ENCODE results near the gene DND1. TPM values are rescaled to one million over a fixed set of nuclear protein-coding genes. Genes with fewer than 3 reads are reported as not detected.
"Not testable (repeated sequence)": the region's sequence is repeated elsewhere in the genome, so short reads cannot be mapped to it uniquely, and the experiment has no call there.

Gene DND1
- total RNA-seq, 1 donor from 2014 or later = 0.13 TPM

DNA sequence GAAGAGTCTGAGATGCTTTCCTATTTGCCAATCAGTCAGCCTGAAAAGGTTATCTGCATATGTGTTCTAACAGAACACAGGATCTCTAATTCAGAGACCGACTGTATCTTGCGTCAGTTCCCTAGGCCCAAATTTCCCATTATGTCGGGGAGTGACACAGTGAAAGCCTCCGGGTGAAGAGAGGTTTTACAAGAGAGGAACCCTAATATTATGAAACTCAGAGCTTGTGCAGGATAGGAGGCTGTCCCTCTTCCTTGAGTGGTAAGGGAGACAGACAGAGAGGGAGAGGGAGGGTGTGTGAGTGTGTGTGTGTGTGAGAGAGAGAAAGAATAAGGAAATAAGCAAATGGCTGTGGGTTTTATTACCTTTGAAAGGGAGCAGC, 42.3 kb downstream of the DND1 start:
- no peak for DNase-seq (ENCODE audit: low read depth in 2 of 2)

DNA sequence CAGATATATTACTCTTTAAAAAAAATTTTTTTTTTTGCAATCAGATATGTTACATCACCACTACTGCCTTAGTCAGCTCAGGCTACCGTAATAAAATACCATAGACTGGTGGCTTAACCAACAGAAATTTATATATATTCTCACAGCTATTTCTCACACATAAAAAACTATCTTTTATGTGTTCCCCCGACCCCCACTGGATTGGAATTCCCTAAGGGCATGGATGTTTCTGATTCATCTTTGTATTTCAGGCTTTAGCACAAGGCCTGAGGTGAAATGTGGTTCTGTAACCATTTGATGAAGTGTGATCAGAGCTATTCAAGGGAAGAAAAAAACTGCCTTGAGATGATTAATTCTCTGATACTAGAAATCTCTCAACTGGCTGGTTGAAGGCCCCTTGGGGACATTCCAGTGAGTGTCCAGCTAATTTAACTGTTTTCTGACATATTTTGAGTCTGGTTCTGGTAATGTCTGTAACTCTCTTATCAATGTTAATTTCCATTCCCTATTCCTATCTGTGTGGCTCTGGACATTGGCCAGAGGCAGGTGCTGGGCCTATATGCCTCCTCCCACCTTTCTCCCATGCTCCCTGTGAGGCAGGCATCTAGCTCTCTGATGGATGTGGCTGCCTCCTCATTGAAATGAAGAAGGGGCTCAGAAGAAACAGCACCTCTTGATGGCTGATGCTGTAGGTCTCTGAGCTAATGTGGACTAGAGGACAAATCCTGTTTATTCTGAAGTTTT, 42.9 kb downstream of the DND1 start:
- no peak for DNase-seq (ENCODE audit: low read depth in 2 of 2)

DNA sequence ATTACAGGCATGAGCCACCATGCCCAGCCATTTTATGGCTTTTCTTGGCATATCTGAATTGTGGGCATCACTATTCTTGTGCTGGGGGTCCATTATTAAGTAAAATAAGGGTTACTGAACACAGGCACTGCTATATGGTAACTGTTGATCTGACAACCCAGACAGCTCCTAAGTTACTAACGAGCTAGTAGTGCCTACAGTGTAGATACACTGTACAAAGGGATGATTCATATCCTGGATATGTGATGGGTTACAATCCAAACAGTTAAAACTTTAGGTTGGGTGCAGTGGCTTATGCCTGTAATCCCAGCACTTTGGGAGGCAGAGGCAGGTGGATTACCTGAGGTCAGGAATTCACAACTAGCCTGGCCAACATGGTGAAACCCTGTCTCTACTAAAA, 44.7 kb downstream of the DND1 start:
- no peak for DNase-seq (ENCODE audit: low read depth in 2 of 2)

DNA sequence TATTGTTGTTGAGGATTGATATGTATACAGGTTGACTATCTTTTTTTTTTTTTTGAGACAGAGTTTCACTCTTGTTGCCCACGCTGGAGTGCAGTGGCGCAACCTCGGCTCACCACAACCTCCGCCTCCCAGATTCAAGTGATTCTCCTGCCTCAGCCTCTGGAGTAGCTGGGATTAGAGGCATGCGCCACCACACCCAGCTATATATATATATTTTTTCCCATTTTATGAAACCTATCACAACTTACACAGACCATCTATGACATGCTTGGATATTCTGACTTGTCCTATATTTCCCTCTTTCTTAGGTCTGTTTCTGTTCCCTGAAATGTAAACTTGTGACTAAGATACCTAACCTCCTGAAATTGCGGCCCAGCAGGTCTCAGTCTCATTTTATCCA, 45.4 kb downstream of the DND1 start:
- DNase-seq (ENCODE audit: low read depth in 2 of 2) = no peak

DNA sequence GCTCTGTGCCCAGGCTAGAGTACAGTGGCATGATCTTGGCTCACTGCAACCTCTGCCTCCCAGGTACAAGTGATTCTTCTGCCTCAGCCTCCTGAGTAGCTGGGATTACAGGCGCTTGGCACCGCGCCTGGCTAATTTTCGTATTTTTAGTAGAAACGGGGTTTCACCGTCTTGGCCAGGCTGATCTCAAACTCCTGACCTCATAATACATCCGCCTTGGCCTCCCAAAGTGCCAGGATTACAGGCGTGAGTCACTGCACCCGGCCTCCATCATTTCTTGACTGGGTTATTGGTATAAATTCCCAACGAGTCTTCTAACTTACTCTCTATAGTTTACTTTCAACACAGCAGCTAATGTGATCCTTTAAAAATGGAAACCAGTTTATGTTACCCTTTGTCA, 48.5 kb downstream of the DND1 start:
- not testable (repeated sequence) for DNase-seq (ENCODE audit: low read depth in 2 of 2)

DNA sequence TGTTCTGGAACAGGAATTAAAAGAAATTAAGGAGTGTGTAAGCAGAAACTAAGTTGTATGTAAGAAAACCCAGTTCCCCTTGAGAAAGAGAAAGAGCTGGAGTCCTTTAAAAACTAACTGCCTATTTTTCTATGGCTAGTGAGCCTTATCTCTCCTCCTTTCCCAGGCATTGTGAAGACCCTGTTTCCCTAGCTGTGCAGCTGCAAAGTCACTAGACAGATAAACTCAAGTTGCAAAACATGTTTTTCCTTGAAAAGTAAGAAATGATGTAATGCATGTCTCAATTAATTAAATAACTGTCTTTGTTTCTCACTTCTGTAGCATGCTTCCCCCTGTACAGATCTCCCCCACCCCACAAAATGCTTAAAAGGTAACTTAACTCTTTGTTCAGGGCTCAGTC, 50.3 kb downstream of the DND1 start:
- DNase-seq (ENCODE audit: low read depth in 2 of 2) = not testable (repeated sequence)

DNA sequence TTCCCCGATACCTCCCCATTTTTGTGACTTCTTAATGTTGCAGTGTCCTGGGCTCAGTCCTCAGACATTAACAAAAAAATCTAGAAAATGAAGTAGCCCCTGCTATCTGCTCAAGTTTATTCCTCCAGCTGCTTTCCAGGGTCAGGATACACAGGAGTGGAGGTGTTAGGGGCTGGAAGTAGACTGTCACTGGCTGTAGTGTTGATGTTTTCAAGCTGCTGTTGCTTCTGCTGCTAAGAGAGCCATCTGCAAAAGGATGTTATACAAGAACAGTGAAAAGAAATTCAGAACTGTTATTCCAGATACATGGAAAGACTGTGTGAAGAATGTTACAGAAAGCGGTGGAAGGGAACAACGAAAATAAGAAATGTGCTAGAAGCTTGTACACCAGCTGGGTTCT, 51.1 kb downstream of the DND1 start:
- DNase-seq (ENCODE audit: low read depth in 2 of 2) = no peak

Other genes with a start within 250 kb of the DND1 start
- gene EIF4EBP3, start 125.9 kb downstream of the DND1 start, total RNA-seq = 1.3 and 2.3 TPM in 2 replicates
- gene SRA1, start 116.1 kb downstream of the DND1 start, total RNA-seq = 17.5 and 18.2 TPM in 2 replicates
- gene APBB3, start 109.0 kb downstream of the DND1 start, total RNA-seq = 3.3 and 6.6 TPM in 2 replicates
- gene SLC35A4, start 108.7 kb downstream of the DND1 start, total RNA-seq = 14.8 and 27.9 TPM in 2 replicates
- 1.9 and 10.7 TPM in 2 replicates for gene CD14, start 40.4 kb downstream of the DND1 start, total RNA-seq
- 8.5 and 12.4 TPM in 2 replicates for gene TMCO6, start 34.1 kb downstream of the DND1 start, total RNA-seq
- gene NDUFA2, start 25.9 kb downstream of the DND1 start, total RNA-seq = 60.2 and 70.5 TPM in 2 replicates
- 51.1 and 51.2 TPM in 2 replicates for gene IK, start 25.7 kb downstream of the DND1 start, total RNA-seq
- gene WDR55, start 8.7 kb downstream of the DND1 start, total RNA-seq = 24.6 and 31.7 TPM in 2 replicates
- gene HARS1, start 17.8 kb upstream of the DND1 start, total RNA-seq = 46.0 and 48.0 TPM in 2 replicates
- gene HARS2, start 17.9 kb upstream of the DND1 start, total RNA-seq = 23.3 and 23.6 TPM in 2 replicates
- gene ZMAT2, start 26.9 kb upstream of the DND1 start, total RNA-seq = 30.3 and 33.4 TPM in 2 replicates
- under 0.01 TPM in 1 of 2 replicates, not detected in the other for gene PCDHA1, start 112.6 kb upstream of the DND1 start, total RNA-seq
- under 0.01 TPM in 1 of 2 replicates, not detected in the other for gene PCDHA2, start 121.3 kb upstream of the DND1 start, total RNA-seq
- gene PCDHA3, start 127.5 kb upstream of the DND1 start, total RNA-seq = 0.13 and 0.25 TPM in 2 replicates
- gene PCDHA4, start 133.5 kb upstream of the DND1 start, total RNA-seq = under 0.01 and 0.25 TPM in 2 replicates
- under 0.01 TPM in 2 replicates for gene PCDHA5, start 148.0 kb upstream of the DND1 start, total RNA-seq
- 0.25 TPM in 1 of 2 replicates, not detected in the other for gene PCDHA6, start 154.4 kb upstream of the DND1 start, total RNA-seq
- gene PCDHA7, start 160.7 kb upstream of the DND1 start, total RNA-seq = 0.13 and 0.38 TPM in 2 replicates
- 0.13 TPM in 1 of 2 replicates, not detected in the other for gene PCDHA8, start 167.6 kb upstream of the DND1 start, total RNA-seq
- under 0.01 TPM in 2 replicates for gene PCDHA9, start 174.8 kb upstream of the DND1 start, total RNA-seq
- gene PCDHA10, start 182.3 kb upstream of the DND1 start, total RNA-seq = under 0.01 and 0.13 TPM in 2 replicates
- gene PCDHA11, start 195.4 kb upstream of the DND1 start, total RNA-seq = under 0.01 TPM in 1 of 2 replicates, not detected in the other
- gene PCDHA12, start 201.7 kb upstream of the DND1 start, total RNA-seq = under 0.01 TPM in 1 of 2 replicates, not detected in the other
- under 0.01 TPM in 2 replicates for gene PCDHA13, start 208.5 kb upstream of the DND1 start, total RNA-seq